Progenitor cell of endocrine pancreas (in vitro differentiated cells): Measurements from ENCODE around the gene SEPTIN14. TPM values are rescaled to one million over a fixed set of nuclear protein-coding genes. Genes with fewer than 3 reads are reported as not detected.
"Not testable (repeated sequence)": the region's sequence is repeated elsewhere in the genome, so short reads cannot be mapped to it uniquely, and the experiment has no call there.

Experiments
- DNase-seq: peaks from one replicate; pipeline ENCODE4 v3.0.0; 2021; ENCODE audit warnings: low spot score; ENCODE audit not compliant: unreplicated experiment
- H3K27ac Mint-ChIP-seq: 2 replicates; pipeline ENCODE4 v1.8.0; 2021; ENCODE audit warnings: mild to moderate bottlenecking, moderate library complexity, mixed read lengths
- H3K27me3 Mint-ChIP-seq: 2 replicates; pipeline ENCODE4 v1.8.0; 2021; ENCODE audit warnings: mixed read lengths
- H3K36me3 Mint-ChIP-seq: 2 replicates; pipeline ENCODE4 v1.8.0; 2022; ENCODE audit warnings: mixed read lengths; ENCODE audit not compliant: insufficient read depth
- H3K4me1 Mint-ChIP-seq: 2 replicates; pipeline ENCODE4 v1.8.0; 2021; ENCODE audit warnings: low read depth, mixed read lengths
- H3K4me3 Mint-ChIP-seq: 2 replicates; pipeline ENCODE4 v1.8.0; 2021; ENCODE audit warnings: low read depth, mild to moderate bottlenecking, moderate library complexity, mixed read lengths
- H3K9me3 Mint-ChIP-seq: 2 replicates; pipeline ENCODE4 v1.8.0; 2021; ENCODE audit warnings: low read depth, mixed read lengths
- total RNA-seq: library from RNA; stranded (reverse); gene quantifications from 2 replicates; pipeline ENCODE4 v1.2.1, GENCODE V29; 2021
- TF ChIP-seq, protein P1 (sequence below): fragments of 200-600 bp; sonication (generic); IDR thresholded peaks from one replicate; pipeline ENCODE4 v1.5.0; 2021; ENCODE audit warnings: antibody characterized with exemption, mild to moderate bottlenecking; ENCODE audit not compliant: unreplicated experiment

SEPTIN14 gene
- total RNA-seq, 1 donor from 2014 or later = 0.07 TPM

DNA sequence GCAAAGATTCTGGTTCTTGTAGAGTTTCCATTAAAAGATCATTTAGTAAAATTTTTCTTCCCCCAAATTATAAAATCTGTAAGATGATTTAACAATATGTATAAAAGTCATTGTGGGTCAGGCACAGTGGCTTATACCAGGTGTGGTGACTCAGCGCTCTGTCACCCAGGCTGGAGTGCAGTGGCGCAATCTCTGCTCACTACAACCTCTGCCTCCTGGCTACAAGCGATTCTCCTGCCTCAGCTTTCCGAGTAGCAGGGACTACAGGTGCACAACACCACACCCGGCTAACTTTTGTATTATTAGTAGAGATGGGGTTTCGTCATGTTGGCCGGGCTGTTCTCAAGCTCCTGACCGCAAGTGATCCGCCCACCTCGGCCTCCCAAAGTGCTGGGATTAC, 68.0 kb downstream of the SEPTIN14 start:
- DNase-seq = no peak
- peaks cover 2% of the 10 kb centered on the region for H3K36me3 Mint-ChIP-seq
- no peak overlapping the region for H3K4me3 Mint-ChIP-seq
- no peak overlapping the region for H3K27ac Mint-ChIP-seq
- TF ChIP-seq, protein P1, sequence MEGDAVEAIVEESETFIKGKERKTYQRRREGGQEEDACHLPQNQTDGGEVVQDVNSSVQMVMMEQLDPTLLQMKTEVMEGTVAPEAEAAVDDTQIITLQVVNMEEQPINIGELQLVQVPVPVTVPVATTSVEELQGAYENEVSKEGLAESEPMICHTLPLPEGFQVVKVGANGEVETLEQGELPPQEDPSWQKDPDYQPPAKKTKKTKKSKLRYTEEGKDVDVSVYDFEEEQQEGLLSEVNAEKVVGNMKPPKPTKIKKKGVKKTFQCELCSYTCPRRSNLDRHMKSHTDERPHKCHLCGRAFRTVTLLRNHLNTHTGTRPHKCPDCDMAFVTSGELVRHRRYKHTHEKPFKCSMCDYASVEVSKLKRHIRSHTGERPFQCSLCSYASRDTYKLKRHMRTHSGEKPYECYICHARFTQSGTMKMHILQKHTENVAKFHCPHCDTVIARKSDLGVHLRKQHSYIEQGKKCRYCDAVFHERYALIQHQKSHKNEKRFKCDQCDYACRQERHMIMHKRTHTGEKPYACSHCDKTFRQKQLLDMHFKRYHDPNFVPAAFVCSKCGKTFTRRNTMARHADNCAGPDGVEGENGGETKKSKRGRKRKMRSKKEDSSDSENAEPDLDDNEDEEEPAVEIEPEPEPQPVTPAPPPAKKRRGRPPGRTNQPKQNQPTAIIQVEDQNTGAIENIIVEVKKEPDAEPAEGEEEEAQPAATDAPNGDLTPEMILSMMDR = no peak
- H3K4me1 Mint-ChIP-seq = no peaks in the 10 kb centered on the region
- no peaks in the 10 kb centered on the region for H3K27me3 Mint-ChIP-seq
- H3K9me3 Mint-ChIP-seq = peaks cover 25% of the 10 kb centered on the region

DNA sequence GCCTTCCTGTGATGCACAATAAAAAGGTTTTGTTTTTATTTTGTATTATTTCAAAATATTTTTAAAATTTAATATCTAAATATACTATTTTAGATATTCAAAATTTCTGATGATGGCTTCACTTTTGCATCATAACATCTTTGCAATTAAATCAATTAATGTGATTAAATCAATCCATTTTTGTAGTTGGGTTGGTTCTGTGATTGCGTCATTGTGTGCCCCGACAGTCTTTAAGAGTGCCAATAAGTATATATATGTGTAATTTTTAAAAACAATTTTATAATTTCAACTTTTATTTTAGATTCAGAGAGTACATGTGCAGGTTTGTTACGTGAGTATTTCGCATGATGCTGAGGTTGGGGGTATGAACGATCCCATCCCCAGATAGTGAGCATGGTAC, 70.5 kb downstream of the SEPTIN14 start:
- no peak for DNase-seq
- H3K4me1 Mint-ChIP-seq = no peaks in the 10 kb centered on the region
- no peak overlapping the region for H3K27ac Mint-ChIP-seq
- H3K27me3 Mint-ChIP-seq = no peaks in the 10 kb centered on the region
- H3K36me3 Mint-ChIP-seq = peaks cover 2% of the 10 kb centered on the region
- TF ChIP-seq, protein P1 = no peak
- peaks cover 21% of the 10 kb centered on the region for H3K9me3 Mint-ChIP-seq
- no peak overlapping the region for H3K4me3 Mint-ChIP-seq

DNA sequence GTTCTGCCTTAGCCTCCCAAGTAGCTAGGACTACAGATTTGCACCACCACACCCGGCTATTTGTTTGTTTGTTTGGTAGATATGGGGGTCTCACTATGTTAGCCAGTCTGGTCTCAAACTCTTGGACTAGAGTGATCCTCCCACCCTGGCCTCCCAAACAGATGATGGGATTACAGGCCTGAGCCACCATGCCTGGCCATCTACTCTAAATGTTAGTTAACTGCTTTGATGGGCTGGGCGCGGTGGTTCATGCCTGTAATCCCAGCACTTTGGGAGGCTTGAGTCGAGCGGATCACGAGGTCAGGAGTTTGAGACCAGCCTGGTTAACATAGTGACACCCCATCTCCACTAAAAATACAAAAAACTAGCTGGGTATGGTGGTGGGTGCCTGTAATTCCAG, 74.8 kb downstream of the SEPTIN14 start:
- no peak overlapping the region for H3K4me3 Mint-ChIP-seq
- no peaks in the 10 kb centered on the region for H3K4me1 Mint-ChIP-seq
- TF ChIP-seq, protein P1 = no peak
- H3K9me3 Mint-ChIP-seq = peaks cover 21% of the 10 kb centered on the region
- peaks cover 2% of the 10 kb centered on the region for H3K36me3 Mint-ChIP-seq
- no peak overlapping the region for H3K27ac Mint-ChIP-seq
- no peaks in the 10 kb centered on the region for H3K27me3 Mint-ChIP-seq
- DNase-seq = no peak

DNA sequence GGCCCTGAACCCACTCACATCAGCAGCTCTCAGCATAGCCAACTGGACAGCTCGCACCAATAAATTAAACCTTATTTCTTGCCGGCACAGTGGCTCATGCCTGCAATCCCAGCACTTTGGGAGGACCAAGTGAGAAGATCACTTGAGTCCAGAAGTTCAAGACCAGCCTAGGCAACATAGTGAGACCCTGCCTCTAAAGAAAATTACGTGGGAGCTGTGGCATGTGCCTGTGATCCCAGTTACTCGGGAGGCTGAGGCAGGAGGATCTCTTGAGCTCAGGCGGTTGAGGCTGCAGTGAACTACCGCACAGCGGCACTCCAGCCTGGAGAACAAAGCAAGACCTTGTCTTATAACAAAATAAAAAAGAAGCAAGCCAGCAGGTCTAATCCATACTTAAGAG, 75.7 kb downstream of the SEPTIN14 start:
- H3K4me1 Mint-ChIP-seq = no peaks in the 10 kb centered on the region
- TF ChIP-seq, protein P1 = no peak
- no peaks in the 10 kb centered on the region for H3K27me3 Mint-ChIP-seq
- peaks cover 2% of the 10 kb centered on the region for H3K36me3 Mint-ChIP-seq
- DNase-seq = no peak
- H3K4me3 Mint-ChIP-seq = no peak overlapping the region
- H3K9me3 Mint-ChIP-seq = peaks cover 17% of the 10 kb centered on the region
- H3K27ac Mint-ChIP-seq = no peak overlapping the region

DNA sequence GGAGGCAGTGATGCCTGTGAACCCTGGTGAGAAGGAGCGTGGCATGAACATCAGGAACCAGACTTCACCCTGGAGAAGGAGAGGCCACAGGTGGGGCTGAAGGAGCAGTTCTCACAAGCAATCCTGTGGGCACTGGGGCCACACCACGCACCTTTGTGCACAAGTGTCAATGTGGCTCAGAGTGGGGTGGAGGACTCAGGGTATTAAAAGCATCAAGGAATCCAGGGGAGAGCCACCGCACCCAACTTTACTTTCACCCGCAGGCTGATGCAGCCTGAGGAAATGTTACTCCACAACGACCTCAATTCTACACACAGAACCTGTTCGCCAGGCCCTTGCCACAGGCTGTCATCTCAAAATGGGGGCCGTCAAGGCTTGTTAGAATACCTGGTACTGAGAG, 77.1 kb downstream of the SEPTIN14 start:
- H3K4me1 Mint-ChIP-seq, H3K27me3 Mint-ChIP-seq, H3K4me3 Mint-ChIP-seq, H3K27ac Mint-ChIP-seq, H3K36me3 Mint-ChIP-seq, DNase-seq: not testable (repeated sequence)
- H3K9me3 Mint-ChIP-seq = peaks cover 18% of the 10 kb centered on the region

DNA sequence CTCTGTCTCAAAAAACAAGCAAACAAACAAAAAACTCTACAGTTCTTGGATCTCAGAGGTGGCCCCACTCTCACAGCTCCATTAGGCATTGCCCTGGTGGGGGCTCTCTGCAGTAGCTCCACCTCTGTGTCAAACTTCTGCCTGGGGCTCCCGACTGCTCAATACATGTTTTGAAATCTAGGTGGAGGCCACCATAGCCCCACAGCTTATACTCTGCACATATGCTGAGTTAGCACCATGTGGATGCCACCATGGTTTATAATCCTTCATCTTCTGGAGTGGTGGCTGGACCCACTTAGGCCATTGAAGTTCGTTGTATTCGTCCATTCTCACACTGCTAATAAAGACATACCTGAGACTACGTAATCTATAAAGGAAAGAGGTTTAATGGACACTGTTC, 78.4 kb downstream of the SEPTIN14 start:
- H3K27ac Mint-ChIP-seq = no peak overlapping the region
- H3K4me3 Mint-ChIP-seq = no peak overlapping the region
- no peaks in the 10 kb centered on the region for H3K27me3 Mint-ChIP-seq
- peaks cover 2% of the 10 kb centered on the region for H3K36me3 Mint-ChIP-seq
- no peaks in the 10 kb centered on the region for H3K4me1 Mint-ChIP-seq
- peaks cover 25% of the 10 kb centered on the region for H3K9me3 Mint-ChIP-seq
- TF ChIP-seq, protein P1 = no peak
- no peak for DNase-seq
